H1 (cell line): Measurements from ENCODE around the gene ARAP2. TPM values are rescaled to one million over a fixed set of nuclear protein-coding genes. Genes with fewer than 3 reads are reported as not detected.

ENCODE experiments used
- JUN ChIP-seq: IDR thresholded peaks from 2 replicates; pipeline ENCODE4 v1.6.1; 2011; ENCODE audit warnings: low read depth, mild to moderate bottlenecking, improper control_type of control experiment, low read length
- TAF7 ChIP-seq: optimal IDR thresholded peaks from 2 replicates; pipeline ENCODE3; 2011; ENCODE audit warnings: low read depth, mild to moderate bottlenecking, inconsistent platforms, low read length, moderate library complexity, borderline replicate concordance
- polyA plus RNA-seq, 7 experiments: library from polyadenylated mRNA; depleted of rRNA in 3 of 7; stranded (reverse) in 5 of 7; unstranded in 2 of 7; fragments of >200 nt in 5 of 7; fragments of 200-250 nt in 2 of 7; gene quantifications; 1 replicate in 5 of 7; 2 replicates in 1 of 7; 4 replicates in 1 of 7; pipeline versions ENCODE4 v1.2.1 to v1.2.3, GENCODE V29; 2011 to 2013; ENCODE audit warnings: missing spikeins in 2 of 7, mixed read lengths in 2 of 7
- total RNA-seq: library from RNA; stranded (reverse); fragmentation: NEBNext Ultra II Directional; extraction: Animal tissue kit (Norgen Biotek cat#: 25700); gene quantifications from 2 replicates; pipeline ENCODE4 v1.2.1, GENCODE V29; 2021

ARAP2 gene
- total and polyA plus RNA-seq, 2 of the 8 experiments (the other 6 are each of a cell fraction or from before 2014, with no cell fraction given) = 0.15 to 2.3 TPM

DNA sequence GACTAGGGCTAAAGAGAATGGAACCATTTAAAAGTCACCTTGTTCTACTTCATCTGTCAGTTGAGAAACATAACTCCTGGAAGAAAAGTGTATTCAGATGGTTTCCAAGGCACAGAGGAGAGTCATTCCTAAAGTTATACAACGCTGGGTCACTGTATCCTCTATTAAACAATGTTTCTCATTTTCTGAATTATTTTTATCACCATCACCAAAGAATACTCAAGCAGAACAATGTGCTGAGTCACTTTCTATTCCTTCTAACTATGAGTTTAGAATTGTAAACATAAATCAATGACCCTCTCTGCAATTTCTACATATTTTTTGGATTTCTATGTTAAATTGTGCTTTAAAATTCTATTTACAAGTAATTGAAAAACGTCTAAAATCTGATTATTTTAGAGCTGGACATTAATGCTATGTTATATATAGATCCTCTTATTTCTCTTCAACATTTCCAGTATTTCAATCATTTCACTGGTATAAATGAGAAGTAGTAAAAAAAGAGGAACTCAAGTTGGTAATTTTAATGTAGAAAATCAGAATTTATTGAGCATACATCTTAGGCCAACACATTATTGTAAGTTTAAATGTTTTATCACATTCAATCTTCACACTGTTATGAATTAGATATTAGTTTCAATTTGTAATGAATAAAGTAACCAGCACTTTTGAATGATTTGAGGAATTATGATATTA is 44.6 kb upstream of the ARAP2 start (continued):
- TF ChIP-seq TAF7 = no peak
- TF ChIP-seq JUN = no peak
